Fibroblast of lung (primary cell): ENCODE results near the gene DYNLRB2.

ENCODE experiments used
- CTCF ChIP-seq, 2 donors: IDR thresholded peaks in 1 of 2; conservative IDR thresholded peaks in 1 of 2; 1 replicate in 1 of 2; 2 replicates in 1 of 2; pipeline ENCODE4 v1.5.1; 2011 to 2012; ENCODE audit warnings: low read length in 2 of 2, control low read depth in 1 of 2, inconsistent platforms in 1 of 2, low read depth in 1 of 2, mild to moderate bottlenecking in 1 of 2
- EZH2 ChIP-seq: IDR thresholded peaks from 2 replicates; pipeline ENCODE4 v1.5.1; 2012; ENCODE audit warnings: low read length, control low read depth, mild to moderate bottlenecking; ENCODE audit errors: missing control alignments

- TF ChIP-seq CTCF (conservative IDR thresholded peaks at IDR 0.05 in 1 of 2, IDR thresholded peaks at IDR 0.05 in 1 of 2; ENCODE audit: low read depth in 1 of 2, low read length in 2 of 2), result no peak
- TF ChIP-seq EZH2, result no peak
These were observed 3.5 kb downstream of the DYNLRB2 start for GRCh38 chr16:80544326-80544725.
